OCI-LY7 (cell line): ENCODE measurements around the gene ZNF30.

ENCODE experiments used
- EZH2phosphoT487 ChIP-seq: fragments of 200-600 bp; sonication (generic); IDR thresholded peaks from 2 replicates; pipeline ENCODE4 v1.6.1; 2018; ENCODE audit warnings: low read depth, borderline replicate concordance, mild to moderate bottlenecking, mixed run types, antibody characterized with exemption, low read length, moderate library complexity, mixed read lengths
- TF ChIP-seq, protein P1 (sequence below): fragments of 200-600 bp; sonication (generic); conservative IDR thresholded peaks from 2 replicates; pipeline ENCODE4 v1.5.1; 2014; ENCODE audit warnings: mild to moderate bottlenecking, antibody characterized with exemption, low read length, moderate library complexity, mixed read lengths

DNA sequence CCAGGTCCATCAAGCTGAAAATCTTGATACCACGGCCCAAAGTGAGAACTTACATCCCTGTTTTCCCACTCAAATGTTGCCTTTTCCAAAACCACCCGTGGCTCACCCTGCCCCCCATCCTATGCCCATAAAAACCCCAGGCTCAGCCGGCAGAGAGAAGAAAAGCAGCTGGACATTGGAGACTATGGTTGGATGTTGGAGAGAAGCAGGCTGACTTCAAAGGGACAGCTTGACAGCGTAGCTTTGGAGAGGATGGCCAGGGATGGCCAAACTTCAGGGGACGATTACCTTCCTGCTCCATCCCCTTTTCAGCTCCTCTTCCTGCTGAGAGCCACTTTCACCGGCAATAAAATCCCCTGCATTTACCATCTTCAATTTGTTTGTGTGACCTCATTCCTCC lies 40.8 kb downstream of the ZNF30 start:
- TF ChIP-seq, protein P1, sequence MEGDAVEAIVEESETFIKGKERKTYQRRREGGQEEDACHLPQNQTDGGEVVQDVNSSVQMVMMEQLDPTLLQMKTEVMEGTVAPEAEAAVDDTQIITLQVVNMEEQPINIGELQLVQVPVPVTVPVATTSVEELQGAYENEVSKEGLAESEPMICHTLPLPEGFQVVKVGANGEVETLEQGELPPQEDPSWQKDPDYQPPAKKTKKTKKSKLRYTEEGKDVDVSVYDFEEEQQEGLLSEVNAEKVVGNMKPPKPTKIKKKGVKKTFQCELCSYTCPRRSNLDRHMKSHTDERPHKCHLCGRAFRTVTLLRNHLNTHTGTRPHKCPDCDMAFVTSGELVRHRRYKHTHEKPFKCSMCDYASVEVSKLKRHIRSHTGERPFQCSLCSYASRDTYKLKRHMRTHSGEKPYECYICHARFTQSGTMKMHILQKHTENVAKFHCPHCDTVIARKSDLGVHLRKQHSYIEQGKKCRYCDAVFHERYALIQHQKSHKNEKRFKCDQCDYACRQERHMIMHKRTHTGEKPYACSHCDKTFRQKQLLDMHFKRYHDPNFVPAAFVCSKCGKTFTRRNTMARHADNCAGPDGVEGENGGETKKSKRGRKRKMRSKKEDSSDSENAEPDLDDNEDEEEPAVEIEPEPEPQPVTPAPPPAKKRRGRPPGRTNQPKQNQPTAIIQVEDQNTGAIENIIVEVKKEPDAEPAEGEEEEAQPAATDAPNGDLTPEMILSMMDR: no peak
- TF ChIP-seq EZH2phosphoT487: no peak
